HG02588 (cell line): Measurements from ENCODE around the gene ELMO1.

ENCODE experiments used
- ATAC-seq: cut with Tn5 transposase; IDR thresholded peaks from one replicate; pipeline ENCODE4 v1.9.1; 2021; ENCODE audit warnings: mild to moderate bottlenecking, moderate library complexity; ENCODE audit not compliant: unreplicated experiment

The ELMO1 gene

DNA sequence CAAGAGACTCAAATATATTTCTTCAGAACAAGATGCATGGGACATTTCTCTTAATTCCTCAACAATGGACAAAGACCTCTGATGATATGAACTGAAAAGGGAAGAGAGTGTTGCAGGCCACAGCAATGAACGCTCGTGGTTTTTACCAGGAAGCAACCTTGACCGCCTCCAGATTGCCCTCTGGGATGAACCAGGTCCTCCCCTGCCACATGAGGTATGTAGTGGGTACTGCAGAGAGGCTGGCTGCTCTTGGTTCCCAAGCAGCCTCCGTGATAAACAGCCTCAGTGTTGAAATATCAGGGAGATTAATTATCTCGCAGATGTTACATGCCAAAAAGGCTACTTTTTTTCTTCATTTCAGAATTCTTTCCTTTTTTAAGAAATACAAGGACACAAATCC is 338.8 kb downstream of the ELMO1 start:
- no peak for ATAC-seq

DNA sequence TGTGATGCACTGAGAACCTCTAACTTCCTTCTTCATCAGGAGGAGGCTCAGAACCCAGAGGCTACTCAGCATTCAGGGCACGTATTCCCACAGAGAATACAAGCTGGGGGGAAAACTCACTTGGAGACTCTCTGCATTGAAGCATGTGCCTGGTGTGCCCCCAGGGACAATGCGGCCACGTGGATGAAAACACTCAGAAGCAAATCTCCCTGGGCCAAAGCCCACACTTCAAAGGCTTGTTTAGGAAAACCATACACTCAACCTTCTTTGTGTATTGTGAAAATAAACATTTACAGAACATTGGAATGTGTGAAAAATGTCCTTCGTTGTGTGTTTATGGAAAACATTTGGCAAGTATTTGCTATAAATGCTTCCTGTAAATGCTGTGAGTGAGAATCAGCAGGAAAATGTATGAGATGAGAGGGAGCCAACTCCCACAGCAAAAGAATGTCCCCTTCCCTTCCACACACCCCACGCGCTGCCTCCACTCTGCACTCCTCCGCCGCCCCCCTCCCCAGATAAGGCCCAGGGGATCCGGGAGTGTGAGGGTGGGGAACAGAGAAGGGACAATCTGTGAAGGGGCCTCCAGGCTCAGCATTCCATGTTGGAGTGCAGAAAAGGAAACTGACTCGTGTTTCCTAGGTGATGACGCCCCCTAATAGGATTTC is 339.5 kb downstream of the ELMO1 start:
- ATAC-seq, result no peak

DNA sequence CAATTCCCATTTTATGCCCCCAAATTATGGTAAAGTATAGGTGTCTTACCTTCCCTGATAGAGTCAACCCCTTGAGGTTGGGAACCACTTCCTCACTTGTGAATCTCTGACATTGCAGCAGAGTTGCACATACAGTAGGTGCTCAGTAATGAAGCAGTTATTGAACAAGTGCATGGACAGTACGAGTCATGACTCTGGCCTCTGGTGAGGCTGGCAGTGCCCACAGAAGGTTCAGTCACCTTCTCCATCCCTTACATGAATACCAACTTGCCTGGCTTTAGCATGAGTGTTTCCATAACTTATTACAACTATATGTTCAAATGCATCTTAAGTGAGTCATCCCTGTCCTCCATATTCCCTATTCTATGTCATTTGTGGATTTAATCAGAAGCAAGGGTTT is 340.0 kb downstream of the ELMO1 start:
- no peak for ATAC-seq

DNA sequence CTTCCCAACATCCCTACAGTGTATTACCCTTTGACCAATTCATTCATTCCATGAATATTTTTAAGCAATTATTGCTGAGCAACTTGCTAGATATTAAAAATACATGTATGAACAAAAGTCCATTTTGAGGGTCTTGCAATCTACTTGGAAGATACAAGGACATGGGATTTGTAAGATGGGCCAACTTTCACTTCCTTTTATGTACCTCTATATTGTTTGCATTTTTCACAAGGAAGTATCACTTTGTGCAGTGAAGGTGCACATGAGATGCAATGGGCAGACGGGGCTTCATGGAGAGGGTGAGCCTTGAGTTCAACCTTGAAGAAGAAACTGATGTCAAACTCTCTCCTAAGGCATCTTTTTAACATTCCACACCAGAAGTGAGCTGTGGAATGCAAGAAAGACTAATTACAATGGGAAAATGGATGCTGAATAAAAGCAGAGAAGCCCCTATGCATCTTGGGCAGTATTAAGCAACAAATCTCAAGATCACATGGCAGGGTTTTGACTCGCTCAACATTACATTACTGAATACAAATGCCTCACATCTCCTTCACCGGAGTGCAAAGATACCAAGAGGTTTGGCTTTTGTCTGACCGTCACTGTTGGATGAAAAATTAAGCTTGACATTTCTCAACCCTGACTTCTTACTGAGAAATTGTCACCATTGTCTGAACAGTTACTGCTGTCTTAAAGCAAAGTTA is 341.5 kb downstream of the ELMO1 start:
- no peak for ATAC-seq

DNA sequence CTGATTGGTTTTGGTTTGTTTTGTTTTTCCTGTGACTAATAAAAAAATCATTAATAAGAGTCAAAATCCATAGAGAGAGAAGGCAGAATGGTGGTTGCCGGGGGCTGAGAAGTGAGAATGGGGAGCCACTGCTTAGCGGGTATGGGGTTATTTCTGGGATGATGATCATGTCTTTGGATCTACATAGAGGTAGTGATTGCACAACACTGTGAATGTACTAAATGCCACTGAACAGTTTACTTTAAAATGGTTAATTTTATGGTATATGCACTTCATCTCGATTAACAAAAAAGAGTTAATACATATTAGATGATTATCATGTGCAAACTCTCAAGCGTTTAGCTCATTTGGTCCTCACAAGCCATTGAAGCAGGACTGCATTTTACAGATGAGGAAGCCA is 342.9 kb downstream of the ELMO1 start:
- ATAC-seq, result no peak

DNA sequence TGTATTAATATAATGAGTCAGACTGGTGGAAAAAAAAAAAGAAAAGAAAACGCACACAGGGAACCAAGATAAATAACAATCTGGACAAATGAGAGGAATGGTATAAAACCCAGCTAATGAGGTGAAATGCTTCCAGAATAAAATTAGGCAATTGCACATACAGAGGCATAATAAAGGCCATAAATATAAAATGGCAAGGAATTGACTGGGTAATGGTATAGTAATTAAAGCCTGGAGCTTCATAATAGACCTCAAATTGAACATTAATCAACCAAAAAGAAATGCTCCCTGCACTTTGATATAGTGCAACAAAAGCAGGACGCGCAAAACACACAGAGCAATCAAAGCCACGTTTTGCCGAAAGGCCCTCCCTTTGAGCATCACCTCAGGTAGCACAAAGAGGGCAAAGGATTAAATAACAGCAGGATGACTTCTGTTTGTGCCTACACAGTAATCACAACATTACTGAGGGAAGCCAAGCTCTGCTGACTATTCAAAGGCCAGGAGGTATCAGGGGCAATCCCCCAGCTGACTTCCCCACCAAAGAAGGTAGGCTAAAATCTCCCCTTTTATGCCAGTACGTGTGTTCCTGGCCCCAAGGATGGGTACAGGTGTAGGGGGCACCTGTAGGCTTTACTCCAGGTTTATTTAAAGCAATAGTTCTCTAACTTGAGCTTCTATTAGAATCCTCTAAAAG is 343.7 kb downstream of the ELMO1 start:
- ATAC-seq, result no peak

DNA sequence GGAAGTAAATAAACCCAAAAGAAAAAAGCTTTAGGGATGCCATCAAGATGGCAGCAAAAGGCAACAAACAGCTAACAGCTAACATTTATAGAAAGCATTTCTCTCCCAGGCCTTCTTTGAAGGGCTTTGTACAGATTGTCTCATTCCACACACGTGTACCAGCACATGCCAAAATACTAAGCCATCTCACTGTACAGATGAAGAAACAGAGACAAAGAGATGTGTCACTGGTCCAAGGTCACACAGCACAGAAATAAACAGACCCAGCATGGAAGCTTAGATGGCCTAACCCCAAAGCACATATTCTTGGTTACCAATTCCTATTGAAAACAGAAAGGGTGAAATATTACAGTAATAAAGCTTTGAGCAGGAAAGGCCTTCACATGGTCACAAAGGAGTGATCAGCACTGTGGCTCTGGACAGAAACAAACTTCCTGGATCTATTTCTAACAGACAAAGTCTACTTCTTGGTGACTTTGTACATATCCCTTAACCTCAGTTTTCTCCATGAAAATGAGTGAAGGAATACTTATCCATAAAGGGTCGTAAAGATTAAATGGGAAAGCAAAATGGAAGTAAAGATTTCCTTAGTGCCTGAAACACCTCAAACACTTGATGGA is 346.0 kb downstream of the ELMO1 start:
- ATAC-seq, result no peak

DNA sequence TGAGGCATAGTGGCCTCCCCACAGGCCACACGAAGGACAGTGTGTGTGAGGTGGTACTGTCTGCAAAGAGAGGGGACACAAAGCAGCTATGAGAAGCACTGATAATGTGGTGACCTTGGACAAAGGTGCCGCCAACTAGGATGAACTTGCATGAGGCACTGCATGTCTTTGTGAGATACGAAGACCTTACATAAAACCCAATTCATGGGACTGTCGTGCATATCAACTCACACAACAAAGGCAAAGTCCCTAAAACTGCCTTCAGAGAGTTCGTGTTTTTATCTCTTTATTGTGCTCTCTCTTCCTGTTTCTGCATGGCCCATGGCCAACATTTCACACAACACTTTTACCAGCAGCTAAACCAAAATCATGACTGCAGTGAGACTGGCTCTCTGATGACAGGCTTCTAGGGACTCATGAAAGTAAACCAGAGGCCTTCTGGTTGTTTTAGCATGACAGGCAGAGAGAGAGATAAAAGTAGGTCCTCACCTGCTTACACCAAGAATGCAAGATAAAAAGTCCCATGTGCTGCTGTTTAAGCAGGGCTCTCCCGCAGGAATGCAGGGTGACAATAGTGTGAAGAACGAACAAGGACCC is 347.8 kb downstream of the ELMO1 start:
- ATAC-seq, result no peak

DNA sequence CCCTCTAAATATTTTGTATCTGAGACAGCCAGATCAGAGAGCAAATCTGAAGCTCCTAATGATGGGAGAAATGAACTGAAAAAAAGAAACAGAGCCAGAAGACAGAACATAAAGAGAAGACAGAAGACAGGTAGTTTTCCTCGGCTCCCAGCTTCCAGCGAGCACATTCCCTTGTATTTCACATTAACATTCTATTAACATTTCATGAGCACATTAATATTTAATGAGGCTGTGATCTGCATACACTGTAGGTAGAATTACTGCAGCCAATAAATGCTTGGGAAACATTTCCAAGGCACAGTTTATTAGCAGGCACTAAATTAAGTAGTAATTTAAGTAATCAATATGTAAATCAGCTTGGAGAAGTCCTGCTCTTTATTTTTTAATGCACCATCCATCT is 349.9 kb downstream of the ELMO1 start:
- no peak for ATAC-seq

DNA sequence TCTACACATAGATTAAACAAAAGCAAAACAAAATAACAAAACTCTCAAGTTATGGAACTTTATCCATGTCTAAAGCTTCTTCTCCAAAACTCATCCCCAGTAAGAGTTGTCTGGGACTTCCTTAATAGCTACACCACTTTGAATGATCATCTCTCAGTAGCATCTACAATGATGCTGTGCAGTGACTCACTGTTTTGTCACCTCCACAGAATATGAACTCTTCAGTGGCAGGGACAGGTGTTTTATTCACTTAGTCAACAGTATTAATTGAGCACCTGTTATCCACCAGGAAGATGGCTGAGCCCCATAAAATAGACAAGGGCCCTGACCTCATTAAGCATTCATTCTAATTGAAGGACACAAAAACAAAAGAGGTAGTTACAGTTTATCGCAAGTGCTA is 350.7 kb downstream of the ELMO1 start:
- ATAC-seq, result no peak

DNA sequence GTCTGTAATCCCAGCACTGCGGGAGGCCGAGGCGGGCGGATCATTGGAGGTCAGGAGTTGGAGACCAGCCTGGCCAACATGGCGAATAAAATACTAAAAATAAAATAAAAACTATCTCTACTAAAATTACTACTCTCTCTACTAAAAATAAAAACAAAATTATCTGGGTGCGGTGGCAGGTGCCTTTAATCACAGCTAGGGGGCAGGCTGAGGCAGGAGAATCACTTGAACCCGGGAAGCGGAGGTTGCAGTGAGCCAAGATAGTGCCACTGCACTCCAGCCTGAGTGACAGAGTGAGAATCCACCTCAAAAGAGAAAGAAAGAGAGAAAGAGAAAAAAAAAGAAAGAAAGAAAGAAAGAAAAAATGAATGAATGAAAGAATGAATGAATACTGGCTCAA is 351.4 kb downstream of the ELMO1 start:
- ATAC-seq, result no peak

DNA sequence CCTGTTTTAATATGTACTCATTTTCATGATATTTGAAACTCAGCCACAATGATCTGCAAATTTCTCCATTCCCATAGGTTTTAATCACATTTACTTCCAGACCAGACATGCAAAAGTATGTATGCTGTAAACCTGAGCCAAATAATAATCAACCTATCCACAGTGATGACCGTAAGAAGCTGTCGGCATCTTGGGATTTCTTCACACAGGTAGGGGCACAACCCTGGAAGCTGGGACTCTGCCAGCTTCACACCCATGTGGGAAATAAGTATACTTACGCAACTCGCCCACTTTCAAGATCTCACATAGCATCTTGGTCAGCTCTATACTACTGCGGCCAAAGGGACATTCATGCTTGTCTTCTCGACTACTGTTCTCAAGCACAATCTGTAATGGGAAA is 352.3 kb downstream of the ELMO1 start:
- no peak for ATAC-seq

DNA sequence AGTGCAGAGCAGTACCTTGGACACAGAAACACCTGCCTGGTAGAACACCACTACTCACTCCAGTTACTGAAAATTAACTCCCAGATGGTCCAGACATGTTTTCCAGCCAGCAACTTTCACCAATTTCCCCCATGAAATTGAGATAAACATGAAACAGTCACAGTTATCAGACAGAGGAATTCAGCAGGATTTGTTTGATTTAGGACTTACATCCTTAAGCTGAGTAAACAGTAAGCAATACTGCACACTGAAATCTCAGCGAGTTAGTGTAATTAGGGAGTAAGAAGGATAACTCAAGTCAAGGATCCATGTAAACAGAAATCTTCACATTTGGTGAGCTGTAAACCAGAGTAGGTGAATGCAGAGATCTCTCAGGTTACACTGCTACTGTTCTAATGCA is 353.5 kb downstream of the ELMO1 start:
- no peak for ATAC-seq

DNA sequence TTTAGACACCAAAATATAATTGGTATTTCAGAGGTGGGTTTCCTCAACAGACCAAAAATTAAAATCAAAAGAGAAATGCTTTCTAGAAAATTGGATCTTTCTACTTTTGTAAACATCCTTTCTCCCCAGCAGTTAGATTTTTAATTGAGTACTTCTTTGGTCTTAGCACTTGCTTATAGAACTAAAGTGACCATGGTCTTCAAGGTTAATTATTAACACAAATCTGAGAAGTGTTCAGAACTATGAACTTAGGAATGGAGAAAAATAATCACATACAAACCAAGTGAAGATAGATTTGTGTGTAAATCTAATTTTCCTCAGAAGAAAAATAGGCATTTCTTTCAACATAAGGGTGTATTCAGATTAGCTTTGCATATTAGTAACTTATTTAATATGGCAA is 355.4 kb downstream of the ELMO1 start:
- no peak for ATAC-seq

DNA sequence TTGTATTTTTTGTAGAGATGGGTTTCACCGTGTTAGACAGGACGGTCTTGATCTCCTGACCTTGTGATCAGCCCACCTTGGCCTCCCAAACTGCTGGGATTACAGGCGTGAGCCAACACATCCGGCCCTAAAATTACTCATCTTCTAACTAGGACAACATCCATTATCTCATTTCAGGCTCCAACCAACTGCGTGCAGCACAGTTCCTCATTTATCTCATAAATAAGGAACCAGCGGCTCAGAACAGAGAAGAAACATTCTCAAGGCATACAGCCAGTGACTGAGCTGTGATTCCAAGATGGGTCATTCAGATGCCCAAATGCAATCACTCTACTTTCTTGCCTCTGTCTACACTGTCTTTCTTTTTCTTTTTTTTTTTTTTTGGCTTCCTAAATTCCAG is 356.1 kb downstream of the ELMO1 start:
- no peak for ATAC-seq

DNA sequence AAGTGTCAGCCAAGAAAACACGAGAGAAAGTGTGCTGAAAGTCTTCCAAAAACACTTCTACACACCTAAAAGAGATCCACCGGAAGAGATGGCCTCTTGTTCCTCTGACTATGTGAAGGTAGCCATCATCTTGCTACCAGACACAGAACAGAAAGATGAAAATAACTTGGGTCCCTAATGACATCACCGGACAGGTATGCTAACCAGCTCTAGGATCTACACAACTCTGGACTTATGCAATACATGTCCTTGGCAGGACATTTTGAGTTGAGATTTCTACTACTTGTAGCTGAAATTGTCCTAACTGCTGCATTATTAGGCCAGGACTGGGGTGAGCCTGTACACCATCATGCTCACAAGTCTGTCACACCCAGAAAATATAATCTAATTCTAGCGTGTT is 358.7 kb downstream of the ELMO1 start:
- no peak for ATAC-seq

DNA sequence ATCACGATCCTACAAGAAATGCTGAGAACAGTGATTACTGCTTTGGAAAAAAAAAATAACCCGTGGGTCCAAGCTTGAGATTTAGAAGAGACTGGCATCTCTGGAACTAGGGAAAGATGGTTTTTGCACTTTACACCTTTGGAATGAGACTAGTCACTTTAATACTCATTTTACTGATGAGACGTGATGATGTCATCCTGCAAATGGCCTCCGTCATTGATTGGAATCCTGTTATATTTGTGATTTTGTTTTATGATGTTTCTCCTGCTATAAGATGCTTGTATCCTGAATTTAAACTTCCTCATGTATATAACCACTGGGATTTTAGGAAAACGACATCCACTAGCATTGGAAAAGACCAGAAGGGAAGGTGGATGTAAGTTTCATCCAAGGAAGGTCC is 363.1 kb downstream of the ELMO1 start:
- ATAC-seq, result no peak

DNA sequence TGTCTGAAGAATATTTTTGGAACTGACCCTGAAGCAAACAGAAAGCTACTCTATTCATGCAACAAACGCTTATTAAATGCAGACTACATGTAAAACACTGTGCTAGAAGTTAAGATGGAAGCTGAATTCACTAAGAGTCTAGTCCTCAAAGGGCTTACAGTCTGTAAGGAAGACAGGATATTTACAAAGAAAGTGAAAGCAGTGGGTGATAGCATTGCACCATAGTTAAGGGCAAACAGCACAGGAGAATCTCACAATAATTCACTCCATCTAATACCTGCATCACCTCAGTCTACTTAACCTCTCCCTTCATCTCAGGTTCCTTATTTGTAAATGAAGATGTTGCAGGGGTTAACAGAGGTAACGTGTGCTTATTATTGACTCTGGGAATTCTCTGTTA is 364.4 kb downstream of the ELMO1 start:
- ATAC-seq, result no peak

DNA sequence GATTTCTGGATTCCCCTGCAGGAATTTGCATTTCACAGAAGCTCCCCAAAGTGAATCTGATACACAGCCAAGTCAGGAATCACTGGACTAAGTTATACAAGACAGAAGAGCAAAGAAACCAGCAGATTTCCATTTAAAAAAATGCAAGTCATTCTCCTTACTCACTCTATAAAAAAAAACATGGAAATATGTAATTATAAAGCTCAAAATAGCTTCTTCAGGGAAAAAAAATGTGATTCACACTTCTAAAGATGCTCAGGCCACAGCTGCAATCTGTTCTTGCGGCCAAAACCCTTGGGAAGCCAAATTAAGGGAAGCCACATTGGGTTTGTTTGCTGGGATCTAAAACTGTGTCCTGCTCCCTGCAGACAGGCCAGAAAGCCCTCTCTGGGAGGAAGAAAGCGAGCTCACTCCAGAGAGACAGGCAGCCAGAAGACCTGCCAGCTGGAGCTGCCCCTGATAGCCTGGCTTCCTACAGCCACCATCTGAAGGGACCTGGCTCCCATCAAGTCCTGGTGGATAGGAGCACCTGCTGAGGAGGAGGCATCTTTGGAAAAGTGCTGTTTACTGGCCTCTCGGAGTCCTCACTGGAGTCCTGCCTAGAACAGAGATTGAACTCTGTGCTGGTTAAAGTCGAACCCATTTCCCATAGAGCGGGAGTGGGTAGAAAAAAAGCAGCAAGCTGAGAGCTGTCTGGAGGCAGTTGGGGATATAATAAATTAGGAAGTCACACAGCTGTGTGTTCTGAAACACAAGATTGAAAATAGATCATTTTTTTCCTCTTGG is 365.2 kb downstream of the ELMO1 start:
- ATAC-seq, result no peak

DNA sequence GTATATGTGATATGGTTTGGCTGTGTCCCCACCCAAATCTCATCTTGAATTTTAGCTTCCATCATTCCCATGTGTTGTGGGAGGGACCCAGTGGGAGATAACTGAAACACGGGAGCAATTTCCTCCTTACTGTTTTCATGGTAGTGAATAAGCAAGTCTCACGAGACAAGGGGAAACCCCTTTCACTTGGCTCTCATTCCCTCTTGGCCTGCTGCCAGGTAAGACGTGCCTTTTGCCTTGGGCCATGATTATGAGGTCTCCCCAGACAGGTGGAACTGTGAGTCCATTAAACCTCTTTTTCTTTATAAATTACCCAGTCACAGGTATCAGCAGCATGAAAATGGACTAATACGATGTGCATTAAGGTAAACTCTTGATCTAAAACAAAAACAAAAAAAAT is 367.2 kb downstream of the ELMO1 start:
- no peak for ATAC-seq

DNA sequence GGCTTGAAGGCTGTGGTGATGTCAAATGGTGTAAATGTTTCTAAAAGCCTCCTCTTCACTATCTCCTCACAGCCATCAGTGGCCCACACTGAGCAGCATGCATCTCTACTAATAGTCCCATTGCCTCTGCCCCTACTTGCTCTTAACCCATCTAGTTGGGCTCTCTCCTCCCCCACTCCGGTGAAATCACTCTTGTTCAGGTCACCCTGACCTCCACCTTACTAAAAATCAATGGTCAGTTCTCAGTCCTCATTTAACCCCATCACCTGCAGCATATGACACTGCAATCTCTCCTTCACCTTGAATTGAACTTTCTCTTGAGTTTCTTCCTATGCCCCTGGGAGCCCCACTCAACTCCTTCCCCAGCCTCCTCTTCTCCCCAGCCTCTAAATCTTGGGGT is 369.2 kb downstream of the ELMO1 start:
- ATAC-seq, result no peak
